Breast epithelium (tissue), 3 donors: ENCODE results near the gene RNF25.

Experiments used
- CTCF ChIP-seq, 3 donors: fragments of 450-650 bp; IDR thresholded peaks; one replicate each; pipeline ENCODE4 v1.5.1; 2016 to 2017; ENCODE audit warnings: antibody characterized with exemption in 3 of 3, mild to moderate bottlenecking in 3 of 3, moderate library complexity in 3 of 3
- POLR2A ChIP-seq: fragments of 450-650 bp; IDR thresholded peaks from one replicate; pipeline ENCODE4 v1.6.1; 2016; ENCODE audit warnings: antibody characterized with exemption, mild to moderate bottlenecking, moderate library complexity

- TF ChIP-seq CTCF (IDR thresholded peaks at IDR 0.05) (no peak), POLR2A (no peak)
Observed at GRCh38 chr2:218659258-218659987, 12.4 kb downstream of the RNF25 start, which contains the start of the genes BCS1L and ZNF142.
